Activated CD4-positive, CD25-positive, alpha-beta regulatory T cell treated with anti-CD3 and anti-CD28 coated beads, Interleukin-2, amount 50 U/mL, for 16 hours (primary cell): ENCODE measurements around the gene KCNT2.
"Not testable (repeated sequence)": the region's sequence is repeated elsewhere in the genome, so short reads cannot be mapped to it uniquely, and the experiment has no call there.

Source experiments
- DNase-seq: peaks from one replicate; pipeline ENCODE4 v3.0.0-alpha.2; 2020; ENCODE audit warnings: low read depth, low spot score

Gene KCNT2

GRCh38 chr1:196323869-196324268 is 284.4 kb downstream of the KCNT2 start:
- DNase-seq, result no peak

GRCh38 chr1:196319301-196319700 is 288.9 kb downstream of the KCNT2 start:
- DNase-seq, result no peak

- no peak for DNase-seq
These were observed 290.4 kb downstream of the KCNT2 start for GRCh38 chr1:196317535-196318522.

GRCh38 chr1:196312739-196313138 is 295.5 kb downstream of the KCNT2 start:
- no peak for DNase-seq

DNA sequence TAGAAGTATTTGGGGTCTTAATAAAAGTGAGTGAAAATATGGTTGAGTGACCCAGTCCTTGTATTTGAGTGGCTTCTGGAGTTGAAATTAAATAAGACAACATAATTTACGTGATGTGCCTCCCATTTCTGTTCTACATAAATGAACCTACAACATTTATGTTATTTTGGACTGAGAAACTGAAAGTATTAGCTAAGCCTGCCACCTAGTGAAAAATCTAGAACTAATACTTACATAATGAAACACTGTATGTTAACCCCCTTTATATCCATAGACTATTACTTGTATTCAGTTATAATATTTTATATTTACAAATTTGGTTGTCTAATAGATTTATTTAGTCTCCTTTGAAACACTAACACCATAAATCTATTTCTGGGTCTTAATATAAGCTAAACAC is 298.9 kb downstream of the KCNT2 start:
- no peak for DNase-seq

DNA sequence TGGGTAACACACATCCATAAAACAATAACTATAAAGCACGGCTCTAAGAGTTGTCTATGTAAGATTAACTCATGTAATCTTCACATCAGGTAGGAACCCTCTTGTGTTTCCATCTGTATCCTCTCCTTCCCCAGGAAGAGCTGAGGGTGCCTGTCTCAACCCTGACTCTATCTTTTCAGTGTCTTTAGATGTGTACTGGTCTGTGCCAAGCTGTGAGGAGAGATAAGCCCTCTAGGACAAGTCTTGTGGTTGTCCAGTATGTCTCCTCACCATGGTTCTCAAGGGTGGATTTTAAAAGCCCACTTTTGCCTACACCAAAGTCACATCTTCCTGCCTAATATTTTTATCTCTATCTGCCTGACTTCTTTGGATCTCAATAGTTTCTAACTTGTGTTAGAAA is 300.1 kb downstream of the KCNT2 start:
- DNase-seq, result no peak

GRCh38 chr1:196306421-196306820 is 301.8 kb downstream of the KCNT2 start:
- DNase-seq, result no peak

- DNase-seq, result no peak
These were observed 303.0 kb downstream of the KCNT2 start for GRCh38 chr1:196305216-196305615.

GRCh38 chr1:196302981-196303380 is 305.3 kb downstream of the KCNT2 start:
- DNase-seq, result no peak

- no peak for DNase-seq
These were observed 305.8 kb downstream of the KCNT2 start for GRCh38 chr1:196302420-196302819.

GRCh38 chr1:196295766-196296165 is 312.5 kb downstream of the KCNT2 start:
- DNase-seq, result no peak

GRCh38 chr1:196278816-196279215 is 329.4 kb downstream of the KCNT2 start:
- DNase-seq, result no peak

DNA sequence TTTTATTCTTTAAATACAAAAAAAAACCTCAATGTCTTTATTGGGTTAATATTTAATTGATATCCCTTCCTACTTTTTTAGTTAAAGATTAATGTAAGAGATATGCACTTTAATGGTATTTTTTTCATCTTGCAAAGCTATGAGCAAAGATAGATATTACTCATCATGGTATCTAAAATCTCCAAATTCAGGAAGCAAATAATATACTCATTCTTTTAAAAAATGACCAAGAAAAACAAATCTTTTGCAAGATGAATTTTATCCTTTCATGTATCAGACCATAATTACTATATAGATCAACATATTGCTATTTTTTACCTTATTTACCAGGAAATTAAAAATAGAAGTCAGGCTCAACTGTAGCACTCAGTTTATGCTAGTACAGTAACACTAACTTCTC is 330.4 kb downstream of the KCNT2 start:
- DNase-seq, result no peak

DNA sequence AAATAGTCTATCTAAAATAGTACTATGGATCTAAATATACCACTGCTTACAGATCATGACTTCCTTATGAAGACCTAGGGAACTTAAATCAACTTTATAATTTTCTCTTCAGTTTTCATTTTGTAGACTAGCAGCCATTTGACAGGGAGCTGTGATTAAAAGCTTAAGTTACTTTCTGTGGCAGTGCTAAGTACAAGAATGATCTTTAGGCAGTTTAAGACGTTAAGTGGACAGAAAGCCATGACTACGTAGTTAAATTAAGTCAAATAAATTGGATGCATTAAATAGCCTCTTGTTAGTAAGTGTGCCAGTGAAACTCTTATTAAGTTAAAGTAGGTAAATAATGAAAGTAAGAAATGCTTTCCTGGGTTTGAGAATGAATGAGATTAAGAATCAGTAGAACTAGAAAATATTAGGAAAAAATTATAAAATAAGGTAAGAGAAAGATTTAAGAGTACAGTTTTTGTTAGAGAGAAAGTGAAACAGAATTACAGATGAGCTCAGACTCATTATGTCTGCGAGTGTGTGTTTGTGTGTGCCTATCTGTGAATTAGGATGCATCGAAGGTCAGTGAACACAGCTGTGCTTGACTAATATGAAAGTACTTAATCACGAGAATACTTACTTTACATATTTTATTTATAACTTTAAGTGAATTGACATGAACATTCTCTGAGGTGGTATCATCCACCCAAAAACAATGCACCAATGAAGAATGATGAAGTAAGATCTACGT is 336.9 kb downstream of the KCNT2 start:
- DNase-seq, result no peak

- DNase-seq, result not testable (repeated sequence)
These were observed 345.2 kb downstream of the KCNT2 start for GRCh38 chr1:196263086-196263485.

GRCh38 chr1:196260270-196260669 is 348.0 kb downstream of the KCNT2 start:
- no peak for DNase-seq

GRCh38 chr1:196259316-196259715 is 348.9 kb downstream of the KCNT2 start:
- DNase-seq, result no peak

GRCh38 chr1:196255762-196256161 is 352.5 kb downstream of the KCNT2 start:
- no peak for DNase-seq

DNA sequence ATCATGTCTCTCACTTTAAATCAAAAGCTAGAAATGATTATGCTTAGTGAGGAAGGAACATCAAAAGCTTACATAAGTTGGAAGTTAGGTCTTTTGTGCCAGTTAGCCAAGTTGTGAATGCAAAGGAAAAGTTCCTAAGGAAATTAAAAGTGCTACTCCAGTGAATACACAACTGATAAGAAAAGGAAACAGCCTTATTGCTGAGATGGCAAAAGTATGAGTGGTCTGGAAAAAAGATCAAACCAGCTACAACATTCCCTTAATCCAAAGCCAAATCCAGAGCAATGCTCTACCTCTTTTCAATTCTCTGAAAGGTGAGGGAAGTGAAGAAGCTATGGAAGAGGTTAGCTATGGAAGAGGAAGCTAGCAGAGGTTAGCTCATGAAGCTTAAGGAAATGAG is 378.7 kb downstream of the KCNT2 start:
- no peak for DNase-seq

DNA sequence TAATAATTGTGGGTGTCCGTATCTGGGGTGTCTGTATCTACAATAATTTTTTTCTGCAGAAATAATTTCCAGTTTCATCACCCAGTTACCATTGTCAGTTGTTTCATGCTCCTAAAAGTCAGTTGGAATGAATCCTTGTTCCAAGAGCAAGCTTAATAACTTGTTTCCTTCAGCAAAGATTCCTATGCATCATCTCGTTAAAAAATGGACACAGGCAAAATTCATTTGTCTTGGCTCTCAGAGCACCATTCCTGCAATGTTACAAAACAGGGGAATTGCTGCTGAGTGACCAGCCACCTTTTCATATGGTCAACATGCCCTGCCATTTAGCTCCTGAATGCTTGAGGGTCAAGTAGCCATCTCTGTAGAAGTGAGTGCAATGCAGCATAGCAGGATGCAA is 393.4 kb downstream of the KCNT2 start:
- DNase-seq, result no peak

GRCh38 chr1:196209983-196210382 is 398.3 kb downstream of the KCNT2 start:
- no peak for DNase-seq

- no peak for DNase-seq
These were observed 399.0 kb downstream of the KCNT2 start for GRCh38 chr1:196209265-196209664.
